Gastroesophageal sphincter (tissue), 3 donors: ENCODE results near the gene EPB41L4B.

Experiments used
- CTCF ChIP-seq, 4 experiments: fragments of 200-600 bp in 2 of 4; fragments of 450-650 bp in 2 of 4; sonication (generic) in 1 of 4; IDR thresholded peaks; one replicate each; pipeline ENCODE4 v1.5.1; 2017 to 2019; ENCODE audit warnings: antibody characterized with exemption in 4 of 4, mild to moderate bottlenecking in 2 of 4, moderate library complexity in 2 of 4
- EP300 ChIP-seq: sonication (generic); formaldehyde crosslinking; IDR thresholded peaks from one replicate; pipeline ENCODE4 v1.6.1; 2017; ENCODE audit warnings: antibody characterized with exemption, mild to moderate bottlenecking

- no peak for TF ChIP-seq CTCF (IDR thresholded peaks at IDR 0.05)
- TF ChIP-seq EP300: no peak
Observed at GRCh38 chr9:109182550-109182939, 138.3 kb downstream of the EPB41L4B start.
